NB4 (cell line): ENCODE data around the gene ADSL.

Experiments used
- MYC ChIP-seq: IDR thresholded peaks from 2 replicates; pipeline ENCODE4 v1.6.1; 2011; ENCODE audit warnings: low read depth, low read length
- POLR2A ChIP-seq: IDR thresholded peaks from 2 replicates; pipeline ENCODE4 v1.6.1; 2011; ENCODE audit warnings: mild to moderate bottlenecking; ENCODE audit not compliant: insufficient read length; ENCODE audit errors: extremely low read depth
- TF ChIP-seq, protein P1 (sequence below): IDR thresholded peaks from one replicate; pipeline ENCODE4 v1.5.1; 2012; ENCODE audit warnings: low read depth, low read length

DNA sequence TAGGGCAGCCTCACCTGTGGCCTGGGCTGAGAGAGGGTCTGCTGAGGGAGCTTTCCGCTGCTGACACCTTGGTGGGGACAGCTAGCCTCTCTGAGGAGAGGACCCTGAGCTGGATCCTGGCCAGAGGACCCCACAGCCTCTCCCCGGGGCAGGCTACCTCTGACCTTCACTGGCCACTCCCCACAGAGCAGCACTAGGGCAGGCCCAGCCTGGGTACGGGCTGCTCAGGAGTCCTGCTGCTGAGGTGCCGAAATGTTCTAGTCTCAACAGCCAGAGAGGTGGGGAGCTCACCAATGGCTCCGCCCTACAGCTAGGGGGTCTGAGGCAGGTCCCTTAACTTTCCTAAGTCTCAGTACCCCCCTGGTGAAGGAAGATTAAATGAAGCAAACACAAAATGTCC is 71.6 kb downstream of the ADSL start:
- TF ChIP-seq, protein P1, sequence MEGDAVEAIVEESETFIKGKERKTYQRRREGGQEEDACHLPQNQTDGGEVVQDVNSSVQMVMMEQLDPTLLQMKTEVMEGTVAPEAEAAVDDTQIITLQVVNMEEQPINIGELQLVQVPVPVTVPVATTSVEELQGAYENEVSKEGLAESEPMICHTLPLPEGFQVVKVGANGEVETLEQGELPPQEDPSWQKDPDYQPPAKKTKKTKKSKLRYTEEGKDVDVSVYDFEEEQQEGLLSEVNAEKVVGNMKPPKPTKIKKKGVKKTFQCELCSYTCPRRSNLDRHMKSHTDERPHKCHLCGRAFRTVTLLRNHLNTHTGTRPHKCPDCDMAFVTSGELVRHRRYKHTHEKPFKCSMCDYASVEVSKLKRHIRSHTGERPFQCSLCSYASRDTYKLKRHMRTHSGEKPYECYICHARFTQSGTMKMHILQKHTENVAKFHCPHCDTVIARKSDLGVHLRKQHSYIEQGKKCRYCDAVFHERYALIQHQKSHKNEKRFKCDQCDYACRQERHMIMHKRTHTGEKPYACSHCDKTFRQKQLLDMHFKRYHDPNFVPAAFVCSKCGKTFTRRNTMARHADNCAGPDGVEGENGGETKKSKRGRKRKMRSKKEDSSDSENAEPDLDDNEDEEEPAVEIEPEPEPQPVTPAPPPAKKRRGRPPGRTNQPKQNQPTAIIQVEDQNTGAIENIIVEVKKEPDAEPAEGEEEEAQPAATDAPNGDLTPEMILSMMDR = no peak
- TF ChIP-seq POLR2A = no peak
- no peak for TF ChIP-seq MYC
